PFSK-1 (cell line): ENCODE measurements around the gene ARAP3.

Source experiments
- FOXP2 ChIP-seq: optimal IDR thresholded peaks from 2 replicates; pipeline ENCODE3; 2011; ENCODE audit warnings: borderline replicate concordance, control low read depth, inconsistent platforms; ENCODE audit not compliant: insufficient read depth; ENCODE audit errors: extremely low read length, extremely low read depth
- POLR2AphosphoS5 ChIP-seq: IDR thresholded peaks from 2 replicates; pipeline ENCODE4 v1.6.1; 2012; ENCODE audit warnings: low read depth, mild to moderate bottlenecking, control low read depth, low read length, moderate library complexity
- REST ChIP-seq, 2 experiments: IDR thresholded peaks; 2 replicates each; pipeline versions ENCODE4 v1.6.1 to v1.8.0; 2011 to 2012; ENCODE audit warnings: low read depth in 2 of 2, low read length in 2 of 2, control low read depth in 1 of 2, inconsistent platforms in 1 of 2, mild to moderate bottlenecking in 1 of 2, moderate library complexity in 1 of 2; ENCODE audit not compliant: insufficient read depth in 1 of 2
- SIN3A ChIP-seq: IDR thresholded peaks from 2 replicates; pipeline ENCODE4 v1.6.1; 2012; ENCODE audit warnings: mild to moderate bottlenecking, low read length, moderate library complexity, borderline replicate concordance; ENCODE audit not compliant: insufficient read depth
- TAF1 ChIP-seq: IDR thresholded peaks from 2 replicates; pipeline ENCODE4 v1.6.1; 2012; ENCODE audit warnings: low read length, control low read depth, borderline replicate concordance; ENCODE audit not compliant: insufficient read depth

Gene ARAP3

GRCh38 chr5:141672841-141673813, 8.9 kb downstream of the ARAP3 start:
- TF ChIP-seq FOXP2 (no peak), TAF1 (no peak), REST (IDR thresholded peaks at IDR 0.05; ENCODE audit: insufficient read depth in 1 of 2, low read depth in 2 of 2, low read length in 2 of 2) (no peak), SIN3A (no peak), POLR2AphosphoS5 (no peak)

- TF ChIP-seq TAF1 (no peak), FOXP2 (no peak), POLR2AphosphoS5 (no peak), REST (IDR thresholded peaks at IDR 0.05; ENCODE audit: insufficient read depth in 1 of 2, low read depth in 2 of 2, low read length in 2 of 2) (no peak), SIN3A (no peak)
Measured at GRCh38 chr5:141672071-141672840, 9.8 kb downstream of the ARAP3 start.

- TF ChIP-seq FOXP2, result no peak
- no peak for TF ChIP-seq SIN3A
- TF ChIP-seq REST (IDR thresholded peaks at IDR 0.05; ENCODE audit: insufficient read depth in 1 of 2, low read depth in 2 of 2, low read length in 2 of 2), result no peak
- TF ChIP-seq POLR2AphosphoS5, result no peak
- TF ChIP-seq TAF1, result no peak
Measured at GRCh38 chr5:141669520-141669919, 12.5 kb downstream of the ARAP3 start.

- TF ChIP-seq SIN3A, result no peak
- no peak for TF ChIP-seq POLR2AphosphoS5
- TF ChIP-seq REST (IDR thresholded peaks at IDR 0.05; ENCODE audit: insufficient read depth in 1 of 2, low read depth in 2 of 2, low read length in 2 of 2), result no peak
- TF ChIP-seq FOXP2, result no peak
- no peak for TF ChIP-seq TAF1
Measured at GRCh38 chr5:141668601-141669265, 13.3 kb downstream of the ARAP3 start.
